Esophagus squamous epithelium (tissue), 5 donors: ENCODE measurements around the gene MAPK1IP1L. TPM values are rescaled to one million over a fixed set of nuclear protein-coding genes. Genes with fewer than 3 reads are reported as not detected.

ENCODE experiments used
- DNase-seq: peaks from one replicate; lab custom pipeline; 2025; lab: John Stamatoyannopoulos, UW
- H3K27ac ChIP-seq, 4 donors: fragments of 200-600 bp; sonication (generic); one replicate each; pipeline ENCODE4 v1.5.1; 2016 to 2019; ENCODE audit warnings: mild to moderate bottlenecking in 1 of 4
- H3K27me3 ChIP-seq, 4 donors: fragments of 200-600 bp; sonication (generic); 1 replicate in 3 of 4; 2 replicates in 1 of 4; pipeline versions ENCODE4 v1.5.1 to v1.6.0; 2017 to 2021; ENCODE audit warnings: antibody characterized with exemption in 1 of 4
- H3K36me3 ChIP-seq, 3 donors: fragments of 200-600 bp; sonication (generic); one replicate each; pipeline ENCODE4 v1.5.1; 2016 to 2019
- H3K4me1 ChIP-seq, 3 donors: fragments of 200-600 bp; sonication (generic); one replicate each; pipeline ENCODE4 v1.5.1; 2017 to 2019
- H3K4me3 ChIP-seq, 4 donors: fragments of 200-600 bp; sonication (generic); 1 replicate in 3 of 4; 2 replicates in 1 of 4; pipeline ENCODE4 v1.5.1; 2016 to 2019; ENCODE audit warnings: mild to moderate bottlenecking in 2 of 4, moderate library complexity in 1 of 4
- H3K9me3 ChIP-seq, 3 donors: fragments of 200-600 bp; sonication (generic); one replicate each; pipeline ENCODE4 v1.5.1; 2016 to 2019
- CTCF ChIP-seq, 6 experiments: fragments of 450-650 bp in 4 of 6; fragments of 200-600 bp in 2 of 6; sonication (generic) in 2 of 6; IDR thresholded peaks; one replicate each; pipeline ENCODE4 v1.5.1; 2016 to 2019; ENCODE audit warnings: antibody characterized with exemption in 6 of 6, mild to moderate bottlenecking in 4 of 6, moderate library complexity in 4 of 6
- POLR2A ChIP-seq, 4 donors: fragments of 450-650 bp; IDR thresholded peaks; one replicate each; pipeline ENCODE4 v1.6.1; 2017; ENCODE audit warnings: antibody characterized with exemption in 4 of 4, mild to moderate bottlenecking in 4 of 4, moderate library complexity in 3 of 4
- WGBS, 2 donors: methylation state at CpG; one replicate each; pipeline ENCODE4 v1.1.5; 2018; 5-methylcytosine and 5-hydroxymethylcytosine counted together
- intact Hi-C: fragments of 100-400 bp; cut with DNase I; formaldehyde crosslinking; loops from one replicate; pipeline ENCODE4 v1.15.0; 2022
- total RNA-seq, 4 donors: library from RNA; depleted of rRNA; stranded (reverse); fragments of >200 nt; gene quantifications; one replicate each; pipeline ENCODE4 v1.1.0, GENCODE V29; 2016
- donor health status: DM: yes; HTN: yes; CAD: no.

The MAPK1IP1L gene
- total RNA-seq, 4 donors from 2014 or later: 35.3 to 85.3 (median 50.4) TPM

GRCh38 chr14:55025948-55026347, 25.5 kb upstream of the MAPK1IP1L start:
- TF ChIP-seq POLR2A (IDR thresholded peaks at IDR 0.05) (no peak), CTCF (IDR thresholded peaks at IDR 0.05) (no peak)
- no peaks in the 10 kb centered on the region for H3K36me3 ChIP-seq
- WGBS, 2 donors: 30 to 34% methylated on average over 7 of the region's 7 CpGs
- intact Hi-C loops: no loop called here
- no peak for DNase-seq
- H3K27ac ChIP-seq: peak overlapping the region in 2 of 4 donors; percentile 91 to 94
- peaks cover 3 to 41% (median 24%) of the 10 kb centered on the region in 3 donors for H3K4me1 ChIP-seq
- H3K27me3 ChIP-seq: no peaks in the 10 kb centered on the region
- peak overlapping the region in 3 of 4 donors; percentile 81 to 97 (median 85) for H3K4me3 ChIP-seq
- no peaks in the 10 kb centered on the region for H3K9me3 ChIP-seq

- Histone ChIP-seq H3K9me3 (no peaks in the 10 kb centered on the region), H3K36me3 (no peaks in the 10 kb centered on the region), H3K4me1 (peaks cover 3 to 46% (median 24%) of the 10 kb centered on the region in 3 donors), H3K4me3 (peak overlapping the region; percentile 81 to 97 (median 83)), H3K27me3 (no peaks in the 10 kb centered on the region), H3K27ac (peak overlapping the region; percentile 85 to 94 (median 92))
- intact Hi-C loops: no loop called here
- 2% methylated on average over 9 of the region's 9 CpGs for WGBS, 2 donors
- TF ChIP-seq POLR2A (IDR thresholded peaks at IDR 0.05) (no peak), CTCF (IDR thresholded peaks at IDR 0.05) (no peak)
- DNase-seq: no peak
Measured at GRCh38 chr14:55026441-55026792, 25.0 kb upstream of the MAPK1IP1L start.

GRCh38 chr14:55026793-55027561, 24.5 kb upstream of the MAPK1IP1L start, which contains the start of the genes SOCS4 and WDHD1:
TSS of gene SOCS4 (plus strand) at chr14:55027236. CDS start at chr14:55043042, 15,806 bp downstream.
TSS of gene WDHD1 (minus strand) at chr14:55027099. CDS start at chr14:55026787, 312 bp downstream.
- intact Hi-C loops: no loop called here
- Histone ChIP-seq H3K27me3 (no peaks in the 10 kb centered on the region), H3K4me3 (peak within 1 kb of the TSS; percentile 81 to 97 (median 83)), H3K9me3 (no peaks in the 10 kb centered on the region), H3K36me3 (no peaks in the 10 kb centered on the region), H3K4me1 (peaks cover 3 to 47% (median 24%) of the 10 kb centered on the region in 3 donors), H3K27ac (peak within 1 kb of the TSS; percentile 85 to 94 (median 92))
- peak in 2 of 6 experiments; percentile 22 to 53 for TF ChIP-seq CTCF (IDR thresholded peaks at IDR 0.05)
- peak in 3 of 4 donors; percentile 40 to 73 (median 70) for TF ChIP-seq POLR2A (IDR thresholded peaks at IDR 0.05)
- WGBS, 2 donors: 0% methylated on average over 5 to 13 of the region's 56 CpGs
- peak; percentile 45 for DNase-seq

- WGBS, 2 donors: 1 to 6% methylated on average over 8 of the region's 8 CpGs
Measured at GRCh38 chr14:55028066-55028465, 23.4 kb upstream of the MAPK1IP1L start.

More at GRCh38 chr14:55028066-55028465, 23.4 kb upstream of the MAPK1IP1L start:
- Histone ChIP-seq H3K4me3 (peak overlapping the region; percentile 81 to 97 (median 83)), H3K27ac (peak overlapping the region in 1 of 4 donors; percentile 91), H3K4me1 (peaks cover 3 to 47% (median 24%) of the 10 kb centered on the region in 3 donors), H3K27me3 (no peaks in the 10 kb centered on the region), H3K9me3 (no peaks in the 10 kb centered on the region), H3K36me3 (peaks cover 0 to 8% (median 0%) of the 10 kb centered on the region in 3 donors)
- intact Hi-C loops: no loop called here
- DNase-seq: no peak
- TF ChIP-seq POLR2A (IDR thresholded peaks at IDR 0.05) (no peak), CTCF (IDR thresholded peaks at IDR 0.05) (no peak)
